ENCODE data around the gene RPS25.

- no peak for TF ChIP-seq TAF1 (IDR thresholded peaks at IDR 0.05; ENCODE audit: borderline replicate concordance, insufficient read depth, low read length)
- TF ChIP-seq POLR2AphosphoS5 (IDR thresholded peaks at IDR 0.05; ENCODE audit: low read depth, low read length): no peak
- TF ChIP-seq, protein P1, sequence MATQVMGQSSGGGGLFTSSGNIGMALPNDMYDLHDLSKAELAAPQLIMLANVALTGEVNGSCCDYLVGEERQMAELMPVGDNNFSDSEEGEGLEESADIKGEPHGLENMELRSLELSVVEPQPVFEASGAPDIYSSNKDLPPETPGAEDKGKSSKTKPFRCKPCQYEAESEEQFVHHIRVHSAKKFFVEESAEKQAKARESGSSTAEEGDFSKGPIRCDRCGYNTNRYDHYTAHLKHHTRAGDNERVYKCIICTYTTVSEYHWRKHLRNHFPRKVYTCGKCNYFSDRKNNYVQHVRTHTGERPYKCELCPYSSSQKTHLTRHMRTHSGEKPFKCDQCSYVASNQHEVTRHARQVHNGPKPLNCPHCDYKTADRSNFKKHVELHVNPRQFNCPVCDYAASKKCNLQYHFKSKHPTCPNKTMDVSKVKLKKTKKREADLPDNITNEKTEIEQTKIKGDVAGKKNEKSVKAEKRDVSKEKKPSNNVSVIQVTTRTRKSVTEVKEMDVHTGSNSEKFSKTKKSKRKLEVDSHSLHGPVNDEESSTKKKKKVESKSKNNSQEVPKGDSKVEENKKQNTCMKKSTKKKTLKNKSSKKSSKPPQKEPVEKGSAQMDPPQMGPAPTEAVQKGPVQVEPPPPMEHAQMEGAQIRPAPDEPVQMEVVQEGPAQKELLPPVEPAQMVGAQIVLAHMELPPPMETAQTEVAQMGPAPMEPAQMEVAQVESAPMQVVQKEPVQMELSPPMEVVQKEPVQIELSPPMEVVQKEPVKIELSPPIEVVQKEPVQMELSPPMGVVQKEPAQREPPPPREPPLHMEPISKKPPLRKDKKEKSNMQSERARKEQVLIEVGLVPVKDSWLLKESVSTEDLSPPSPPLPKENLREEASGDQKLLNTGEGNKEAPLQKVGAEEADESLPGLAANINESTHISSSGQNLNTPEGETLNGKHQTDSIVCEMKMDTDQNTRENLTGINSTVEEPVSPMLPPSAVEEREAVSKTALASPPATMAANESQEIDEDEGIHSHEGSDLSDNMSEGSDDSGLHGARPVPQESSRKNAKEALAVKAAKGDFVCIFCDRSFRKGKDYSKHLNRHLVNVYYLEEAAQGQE (IDR thresholded peaks at IDR 0.05; ENCODE audit: insufficient read depth in 1 of 2, low read depth in 2 of 2, low read length in 2 of 2): no peak
- TF ChIP-seq SIN3A (IDR thresholded peaks at IDR 0.05; ENCODE audit: borderline replicate concordance, insufficient read depth, low read length): no peak
These were observed 36.3 kb upstream of the RPS25 start for GRCh38 chr11:119054418-119054817.

Data from PFSK-1 (cell line).